Hepatocyte (in vitro differentiated cells): ENCODE data around the gene R3HDM4.

Source experiments
- EZH2phosphoT487 ChIP-seq: fragments of 200-600 bp; sonication (generic); IDR thresholded peaks from one replicate; pipeline ENCODE4 v1.6.1; 2018; ENCODE audit warnings: antibody characterized with exemption, mild to moderate bottlenecking, low read depth, moderate library complexity; ENCODE audit not compliant: unreplicated experiment, severe bottlenecking
- TF ChIP-seq, protein P1 (sequence below): fragments of 200-600 bp; sonication (generic); IDR thresholded peaks from 2 replicates; pipeline ENCODE4 v1.5.1; 2016; ENCODE audit warnings: antibody characterized with exemption, mild to moderate bottlenecking; ENCODE audit not compliant: poor library complexity

DNA sequence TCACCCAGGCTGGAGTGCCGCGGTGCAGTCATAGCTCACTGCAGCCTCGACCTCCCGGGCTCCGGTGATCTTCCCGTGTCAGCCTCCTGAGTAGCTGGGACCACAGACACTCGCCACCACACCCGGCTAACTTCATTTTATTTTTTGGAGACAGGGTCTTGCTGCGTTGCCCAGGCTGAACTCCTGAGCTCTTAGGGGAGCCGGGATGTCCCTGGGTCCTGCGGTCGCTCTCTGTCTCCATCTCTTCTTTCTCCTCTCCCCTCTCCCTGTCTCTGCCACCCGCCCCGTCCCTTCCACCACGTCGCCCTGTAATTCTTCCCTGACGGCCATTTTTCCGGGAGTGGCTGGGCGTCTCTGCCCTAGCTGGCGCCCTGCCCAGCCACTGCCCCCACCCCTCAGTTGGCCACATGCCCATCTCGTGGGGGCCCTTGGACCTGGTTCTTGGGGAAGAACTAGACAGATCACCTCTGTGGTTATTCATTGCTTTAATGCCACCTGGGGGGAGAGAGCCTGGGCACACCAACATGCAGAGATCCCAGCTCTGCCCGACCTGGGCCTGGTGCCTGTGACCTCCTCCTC, 31.7 kb upstream of the R3HDM4 start:
- TF ChIP-seq, protein P1, sequence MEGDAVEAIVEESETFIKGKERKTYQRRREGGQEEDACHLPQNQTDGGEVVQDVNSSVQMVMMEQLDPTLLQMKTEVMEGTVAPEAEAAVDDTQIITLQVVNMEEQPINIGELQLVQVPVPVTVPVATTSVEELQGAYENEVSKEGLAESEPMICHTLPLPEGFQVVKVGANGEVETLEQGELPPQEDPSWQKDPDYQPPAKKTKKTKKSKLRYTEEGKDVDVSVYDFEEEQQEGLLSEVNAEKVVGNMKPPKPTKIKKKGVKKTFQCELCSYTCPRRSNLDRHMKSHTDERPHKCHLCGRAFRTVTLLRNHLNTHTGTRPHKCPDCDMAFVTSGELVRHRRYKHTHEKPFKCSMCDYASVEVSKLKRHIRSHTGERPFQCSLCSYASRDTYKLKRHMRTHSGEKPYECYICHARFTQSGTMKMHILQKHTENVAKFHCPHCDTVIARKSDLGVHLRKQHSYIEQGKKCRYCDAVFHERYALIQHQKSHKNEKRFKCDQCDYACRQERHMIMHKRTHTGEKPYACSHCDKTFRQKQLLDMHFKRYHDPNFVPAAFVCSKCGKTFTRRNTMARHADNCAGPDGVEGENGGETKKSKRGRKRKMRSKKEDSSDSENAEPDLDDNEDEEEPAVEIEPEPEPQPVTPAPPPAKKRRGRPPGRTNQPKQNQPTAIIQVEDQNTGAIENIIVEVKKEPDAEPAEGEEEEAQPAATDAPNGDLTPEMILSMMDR, result no peak
- TF ChIP-seq EZH2phosphoT487, result no peak
